ENCODE data around the gene VTCN1.

GRCh38 chr1:117225931-117226330, 15.2 kb upstream of the VTCN1 start:
- TF ChIP-seq ZNF704 (tag by site-specific recombination; IDR thresholded peaks at IDR 0.05) (no peak), BCL11B (tag by site-specific recombination; IDR thresholded peaks at IDR 0.05; ENCODE audit: low read depth) (no peak)
